Esophagus (tissue), 2 donors: ENCODE measurements around the gene MAFB. TPM values are rescaled to one million over a fixed set of nuclear protein-coding genes. Genes with fewer than 3 reads are reported as not detected.

ENCODE experiments used
- H3K27ac ChIP-seq, 2 donors: one replicate each; pipeline ENCODE4 v1.5.1; 2013; ENCODE audit warnings: low read depth in 2 of 2, mild to moderate bottlenecking in 2 of 2, inconsistent platforms in 1 of 2, low read length in 1 of 2, moderate library complexity in 1 of 2
- H3K27me3 ChIP-seq, 2 donors: one replicate each; pipeline ENCODE4 v1.6.1; 2013; ENCODE audit warnings: low read length in 2 of 2, control low read depth in 1 of 2, mild to moderate bottlenecking in 1 of 2; ENCODE audit not compliant: insufficient read depth in 2 of 2, control insufficient read depth in 1 of 2
- H3K36me3 ChIP-seq, 2 donors: one replicate each; pipeline ENCODE4 v1.6.1; 2013; ENCODE audit warnings: low read length in 1 of 2; ENCODE audit not compliant: control insufficient read depth in 2 of 2, insufficient read depth in 2 of 2
- H3K4me1 ChIP-seq, 2 donors: one replicate each; pipeline ENCODE4 v1.6.1; 2013; ENCODE audit warnings: low read length in 1 of 2; ENCODE audit not compliant: control insufficient read depth in 2 of 2, insufficient read depth in 2 of 2
- H3K4me3 ChIP-seq, 2 donors: one replicate each; pipeline ENCODE4 v1.5.1; 2013; ENCODE audit warnings: low read length in 2 of 2, mild to moderate bottlenecking in 2 of 2, low read depth in 1 of 2, moderate library complexity in 1 of 2
- H3K9me3 ChIP-seq, 2 donors: one replicate each; pipeline ENCODE4 v1.6.1; 2013; ENCODE audit warnings: mild to moderate bottlenecking in 2 of 2, low read depth in 1 of 2, low read length in 1 of 2, moderate library complexity in 1 of 2; ENCODE audit not compliant: control insufficient read depth in 2 of 2, insufficient read depth in 1 of 2
- WGBS, 2 donors: extraction: QIAGEN DNeasy Blood & Tissue Kit; methylation state at CpG; one replicate each; pipeline ENCODE4 v1.1.7; 2013; 5-methylcytosine and 5-hydroxymethylcytosine counted together
- polyA plus RNA-seq, 2 donors: library from polyadenylated mRNA; stranded (reverse); fragments of 200-250 nt; gene quantifications; one replicate each; pipeline ENCODE4 v1.2.3, GENCODE V29; 2013
- donor health status: healthy with polysubstance abuse.
- donor health status: Bipolar disorder and iron deficiency.

MAFB gene
- polyA plus RNA-seq, 2 donors = 13.9 to 18.8 TPM

- 37 to 46% methylated on average over 46 to 52 of the region's 52 CpGs for WGBS, 2 donors
These were observed 3.4 kb upstream of the MAFB start for GRCh38 chr20:40692240-40693011.

GRCh38 chr20:40691566-40692239 lies 2.7 kb upstream of the MAFB start:
- Histone ChIP-seq H3K4me1 (peaks cover 3 to 5% of the 10 kb centered on the region in 2 donors), H3K27ac (no peak overlapping the region), H3K4me3 (no peak overlapping the region), H3K9me3 (no peaks in the 10 kb centered on the region), H3K36me3 (peaks cover 0 to 3% of the 10 kb centered on the region in 2 donors), H3K27me3 (no peaks in the 10 kb centered on the region)
- WGBS, 2 donors = 39 to 57% methylated on average over 29 of the region's 29 CpGs

More at GRCh38 chr20:40692240-40693011, 3.4 kb upstream of the MAFB start:
- H3K4me3 ChIP-seq = no peak overlapping the region
- no peaks in the 10 kb centered on the region for H3K27me3 ChIP-seq
- peaks cover 0 to 3% of the 10 kb centered on the region in 2 donors for H3K36me3 ChIP-seq
- H3K4me1 ChIP-seq = peaks cover 3 to 5% of the 10 kb centered on the region in 2 donors
- H3K9me3 ChIP-seq = no peaks in the 10 kb centered on the region
- H3K27ac ChIP-seq = no peak overlapping the region

DNA sequence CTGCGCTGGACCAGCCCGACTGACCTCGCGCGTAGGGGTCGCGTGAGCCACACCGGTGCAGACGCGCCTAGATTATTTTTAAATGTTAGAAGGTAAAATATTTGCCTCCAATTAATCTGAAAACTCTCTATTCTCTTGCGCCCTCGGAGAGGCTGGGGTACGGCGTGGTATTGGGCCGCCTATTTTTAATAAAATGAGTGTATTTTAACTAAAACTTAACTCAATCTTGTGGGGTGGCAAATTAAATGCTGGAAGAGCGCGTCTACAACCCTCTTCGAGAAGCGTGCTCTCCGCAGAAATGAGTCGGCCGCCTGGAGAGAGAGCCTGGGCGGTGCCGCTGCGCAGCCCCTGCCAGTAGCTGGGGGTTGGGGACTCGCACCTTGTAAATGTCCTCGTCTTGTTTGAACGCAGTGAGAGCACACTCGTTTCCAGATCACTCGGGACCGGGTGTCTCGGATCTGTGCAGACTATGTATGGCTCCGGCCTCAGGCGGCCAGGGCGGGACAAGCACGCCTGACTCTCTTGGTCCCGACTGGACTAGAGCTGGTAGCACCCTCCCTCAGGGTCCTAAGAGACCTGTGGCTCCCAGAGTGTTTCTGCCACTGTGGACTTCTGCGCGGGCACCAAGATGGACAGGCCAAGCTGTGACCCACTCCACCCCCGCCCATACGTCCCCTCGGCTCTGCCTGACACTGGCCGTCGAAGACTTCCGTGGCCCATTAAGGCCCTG lies 2.0 kb upstream of the MAFB start:
- Histone ChIP-seq H3K27ac (no peak overlapping the region), H3K4me3 (no peak overlapping the region), H3K4me1 (peaks cover 3 to 5% of the 10 kb centered on the region in 2 donors), H3K27me3 (no peaks in the 10 kb centered on the region), H3K9me3 (no peaks in the 10 kb centered on the region), H3K36me3 (peaks cover 0 to 3% of the 10 kb centered on the region in 2 donors)
- WGBS, 2 donors = 31 to 46% methylated on average over 45 of the region's 45 CpGs

DNA sequence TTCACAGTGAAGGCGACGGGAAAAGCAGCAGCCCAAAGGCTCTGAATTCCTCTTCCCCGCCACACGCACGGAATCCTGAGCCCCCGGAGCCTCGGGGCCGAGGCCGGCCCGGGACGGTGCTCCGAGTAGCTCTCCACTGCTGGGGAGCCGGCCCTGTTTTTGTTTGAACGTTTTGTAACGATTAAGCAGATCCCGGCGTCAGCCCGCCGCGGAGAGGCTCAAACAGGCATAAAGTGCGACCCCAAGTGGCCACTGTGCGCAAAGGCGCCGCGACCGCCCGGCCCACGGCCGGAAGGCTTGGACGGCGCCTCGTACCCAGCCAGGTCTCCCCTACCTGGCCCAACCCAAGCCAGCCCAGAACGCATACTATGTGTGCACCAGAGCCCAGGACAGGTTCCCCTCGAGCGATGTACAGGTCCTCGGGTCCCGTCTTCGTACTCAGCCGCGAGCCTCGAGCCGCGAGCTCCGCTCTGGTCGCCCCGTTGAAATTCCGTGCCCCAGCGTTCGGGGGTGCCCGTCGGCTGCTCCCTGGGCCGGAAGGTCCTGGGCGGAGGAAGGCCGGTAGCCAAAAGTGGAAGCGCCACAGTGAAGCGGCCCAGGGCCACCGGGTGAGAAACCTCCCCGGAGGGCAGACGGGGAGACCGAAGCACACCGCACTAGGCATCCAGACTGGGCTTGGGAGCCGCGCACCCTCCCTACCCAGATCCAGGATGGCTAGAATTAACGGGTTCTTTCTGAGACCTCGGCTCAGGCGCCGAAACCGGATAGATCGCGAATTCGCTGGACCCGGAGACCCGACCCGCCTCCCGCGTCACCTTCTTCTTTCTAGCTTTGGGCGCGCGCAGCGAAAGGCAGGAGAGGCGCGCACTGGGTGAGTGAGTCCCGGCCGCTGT lies 1.2 kb upstream of the MAFB start:
- peak overlapping the region; percentile 67 to 81 for H3K4me3 ChIP-seq
- no peaks in the 10 kb centered on the region for H3K9me3 ChIP-seq
- no peaks in the 10 kb centered on the region for H3K27me3 ChIP-seq
- peaks cover 0 to 8% of the 10 kb centered on the region in 2 donors for H3K36me3 ChIP-seq
- H3K27ac ChIP-seq = peak overlapping the region; percentile 99
- peaks cover 7 to 8% of the 10 kb centered on the region in 2 donors for H3K4me1 ChIP-seq
- 9 to 11% methylated on average over 81 to 84 of the region's 84 CpGs for WGBS, 2 donors

GRCh38 chr20:40688129-40689099 lies 622 bp downstream of the MAFB start:
- peak overlapping the region; percentile 99 for H3K27ac ChIP-seq
- peaks cover 0 to 12% of the 10 kb centered on the region in 2 donors for H3K36me3 ChIP-seq
- H3K4me1 ChIP-seq = peaks cover 8 to 10% of the 10 kb centered on the region in 2 donors
- peak overlapping the region; percentile 67 to 81 for H3K4me3 ChIP-seq
- no peaks in the 10 kb centered on the region for H3K9me3 ChIP-seq
- no peaks in the 10 kb centered on the region for H3K27me3 ChIP-seq
- WGBS, 2 donors = 2 to 3% methylated on average over 118 to 120 of the region's 120 CpGs

DNA sequence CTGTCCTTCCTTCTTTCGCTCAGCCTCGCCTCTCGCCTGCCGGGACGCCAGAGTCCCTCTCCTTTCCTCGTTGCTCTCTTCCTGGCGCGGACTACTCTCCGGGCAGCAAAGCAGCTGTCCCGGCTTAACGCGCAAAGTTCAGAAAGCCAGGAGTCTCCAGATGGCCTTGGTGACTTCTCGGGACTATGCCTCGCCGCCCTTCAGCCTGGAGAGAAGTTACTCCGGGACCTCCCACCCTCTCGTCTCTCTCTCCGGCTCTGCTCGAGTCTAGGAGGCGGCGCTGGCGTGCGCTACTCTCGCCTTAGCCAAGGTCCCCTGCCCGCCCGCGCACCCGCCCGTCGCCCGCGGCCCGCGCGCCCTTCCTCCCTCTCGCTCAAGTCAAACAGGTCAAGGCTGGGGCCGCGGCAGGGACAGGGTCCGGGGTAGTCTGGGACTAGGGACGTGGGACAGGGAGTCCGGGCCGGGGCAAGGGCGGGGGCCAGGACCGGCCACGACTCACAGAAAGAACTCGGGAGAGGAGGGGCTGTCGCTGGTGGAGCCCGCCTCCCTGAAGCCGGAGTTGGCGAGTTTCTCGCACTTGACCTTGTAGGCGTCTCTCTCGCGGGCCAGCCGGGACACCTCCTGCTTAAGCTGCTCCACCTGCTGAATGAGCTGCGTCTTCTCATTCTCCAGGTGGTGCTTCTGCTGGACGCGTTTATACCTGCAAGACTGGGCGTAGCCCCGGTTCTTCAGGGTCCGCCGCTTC lies 1.5 kb downstream of the MAFB start:
- Histone ChIP-seq H3K4me1 (peaks cover 8 to 9% of the 10 kb centered on the region in 2 donors), H3K27ac (peak overlapping the region; percentile 99)
- 1 to 2% methylated on average over 57 to 62 of the region's 62 CpGs for WGBS, 2 donors

DNA sequence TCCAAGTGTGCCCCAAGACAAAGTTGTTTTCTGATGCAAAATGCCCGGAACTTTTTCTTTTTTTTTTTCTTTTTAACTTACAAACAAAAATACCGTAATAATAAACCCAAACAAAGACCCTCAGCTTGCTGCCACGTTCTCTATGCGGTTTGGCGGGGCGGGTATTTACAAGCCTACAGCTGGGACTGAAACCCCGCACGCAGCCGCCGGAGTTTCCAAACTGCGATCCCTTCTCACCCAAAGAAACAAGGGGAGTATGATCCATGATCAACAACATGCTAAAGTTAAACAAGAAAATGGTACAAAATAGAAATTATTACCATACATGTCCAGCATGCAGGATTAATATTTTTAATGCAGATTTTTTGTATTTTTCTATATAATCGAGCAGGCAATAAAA lies 2.1 kb downstream of the MAFB start:
- Histone ChIP-seq H3K4me1 (peaks cover 8% of the 10 kb centered on the region in 2 donors), H3K27ac (peak overlapping the region; percentile 99), H3K4me3 (peak overlapping the region; percentile 67 to 81), H3K9me3 (no peaks in the 10 kb centered on the region), H3K36me3 (peaks cover 0 to 9% of the 10 kb centered on the region in 2 donors), H3K27me3 (no peaks in the 10 kb centered on the region)
- WGBS, 2 donors = 21 to 34% methylated on average over 12 of the region's 12 CpGs

More for the DNA sequence above, 1.5 kb downstream of the MAFB start:
- H3K9me3 ChIP-seq = no peaks in the 10 kb centered on the region
- peaks cover 0 to 12% of the 10 kb centered on the region in 2 donors for H3K36me3 ChIP-seq
- no peaks in the 10 kb centered on the region for H3K27me3 ChIP-seq
- peak overlapping the region; percentile 67 to 81 for H3K4me3 ChIP-seq

GRCh38 chr20:40686434-40686882 lies 2.6 kb downstream of the MAFB start:
- Histone ChIP-seq H3K9me3 (no peaks in the 10 kb centered on the region), H3K4me3 (peak overlapping the region; percentile 67 to 81)

More at GRCh38 chr20:40686434-40686882, 2.6 kb downstream of the MAFB start:
- Histone ChIP-seq H3K27me3 (no peaks in the 10 kb centered on the region), H3K36me3 (peaks cover 0 to 9% of the 10 kb centered on the region in 2 donors), H3K27ac (peak overlapping the region; percentile 48), H3K4me1 (peaks cover 6 to 8% of the 10 kb centered on the region in 2 donors)
- WGBS, 2 donors = 37 to 38% methylated on average over 7 of the region's 7 CpGs
